HTR-8/SVneo (cell line): ENCODE data around the gene GPRC5D.

Source experiments
- DNase-seq: peaks from one replicate; pipeline ENCODE4 v3.0.0; 2011; ENCODE audit warnings: low spot score, mixed read lengths; ENCODE audit not compliant: insufficient read length
- FAIRE-seq: peaks from 2 replicates; lab custom pipeline; 2011; peaks lifted over from hg19 to GRCh38; lab: Jason Lieb, UNC

Gene GPRC5D

DNA sequence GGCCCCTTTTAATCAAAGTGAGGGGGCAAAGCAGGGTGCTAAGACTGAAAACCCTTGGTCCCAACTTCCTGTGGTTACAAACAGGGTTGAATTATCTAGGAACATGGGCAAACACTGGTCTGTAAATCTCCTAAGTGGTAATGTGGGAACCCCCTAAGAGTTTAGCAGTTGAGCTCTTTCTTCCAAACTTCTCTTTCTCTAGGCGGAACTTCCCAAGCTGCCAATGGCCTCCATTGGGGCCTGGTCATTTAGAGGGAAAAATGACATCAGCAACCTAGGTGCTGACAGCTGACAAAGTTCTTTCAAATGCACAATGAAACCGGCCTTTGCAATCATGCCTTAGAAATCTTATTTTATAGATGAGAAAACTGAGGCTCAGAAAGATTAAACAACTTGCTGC, 30.4 kb upstream of the GPRC5D start:
- DNase-seq (no peak), FAIRE-seq (no peak)

- DNase-seq: peak; percentile 59
- FAIRE-seq: no peak
Measured at GRCh38 chr12:12979731-12980259, 27.8 kb upstream of the GPRC5D start.

DNA sequence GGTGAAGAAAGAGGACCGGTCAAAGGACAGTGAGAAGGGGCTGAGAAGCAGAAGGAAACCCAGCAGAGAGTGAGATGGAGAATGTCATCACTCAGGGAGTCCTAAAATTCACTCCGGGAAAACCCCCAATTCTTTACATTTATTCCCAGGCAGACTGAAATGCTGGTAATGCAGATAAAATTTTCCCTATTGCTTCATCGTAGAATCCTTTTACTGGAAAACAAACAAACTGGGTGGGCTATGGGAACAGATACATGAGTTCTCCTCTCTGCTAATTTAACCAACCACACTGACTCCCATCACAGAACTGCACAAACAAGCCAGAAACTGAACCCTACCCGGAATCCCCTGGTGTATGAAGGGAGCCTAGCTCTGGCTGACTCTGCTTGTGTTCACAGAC, 27.2 kb upstream of the GPRC5D start:
- FAIRE-seq (no peak), DNase-seq (no peak)

DNA sequence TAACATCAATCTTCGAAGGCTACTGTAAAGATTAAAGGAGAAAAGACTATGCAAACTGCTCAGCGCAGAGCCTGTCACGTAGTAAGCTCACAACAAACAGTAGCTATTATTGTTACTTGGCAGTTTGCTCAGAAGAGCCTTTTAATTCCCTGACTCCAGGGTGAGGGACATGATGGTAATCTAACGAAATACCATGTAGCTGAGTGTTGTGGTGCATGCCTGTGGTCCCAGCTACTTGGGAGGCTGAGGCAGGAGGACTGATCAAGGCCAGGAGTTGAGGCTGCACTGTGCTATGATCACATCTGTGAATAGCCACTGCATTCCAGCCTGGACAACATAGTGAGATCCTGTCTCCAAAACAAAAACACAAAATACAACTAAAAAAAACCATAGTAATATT, 25.3 kb upstream of the GPRC5D start:
- DNase-seq (no peak), FAIRE-seq (no peak)

- DNase-seq (no peak), FAIRE-seq (no peak)
Measured at GRCh38 chr12:12976366-12976765, 24.4 kb upstream of the GPRC5D start.

DNA sequence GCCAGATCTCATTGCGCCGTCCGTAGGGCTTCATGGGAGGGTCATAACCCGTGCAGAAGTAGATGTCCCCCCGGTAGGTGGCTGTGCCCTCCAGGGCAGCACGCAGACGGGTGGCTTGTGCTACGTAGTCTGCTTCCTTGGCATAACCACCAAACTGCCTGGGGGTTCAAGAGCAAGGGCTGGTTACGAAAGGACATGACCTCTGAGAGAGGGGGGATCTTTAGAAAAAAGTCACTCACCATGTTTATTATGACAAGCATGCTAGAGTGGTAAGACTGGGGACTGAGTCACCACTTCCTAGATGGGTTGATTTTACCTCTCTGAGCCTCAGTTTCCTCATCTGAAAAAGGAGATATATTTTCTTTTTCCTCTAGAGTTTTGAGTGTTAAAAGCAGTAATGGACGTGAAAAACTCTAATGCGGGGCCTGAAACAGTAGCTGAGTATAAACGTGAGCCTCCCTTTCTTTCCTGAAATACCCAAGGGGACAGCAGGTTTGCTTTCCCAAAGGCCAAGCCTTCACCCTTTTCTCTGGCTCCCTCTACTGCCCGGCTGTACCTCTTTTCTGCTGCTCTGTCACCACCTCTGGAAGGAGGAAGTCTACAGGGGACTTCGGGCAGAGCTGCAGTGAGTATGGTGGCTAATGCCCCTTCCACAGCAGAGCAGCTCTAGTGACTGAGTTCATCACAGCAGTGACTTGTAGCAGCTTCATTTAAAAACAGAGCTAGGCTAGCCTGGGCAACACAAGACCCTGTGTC, 23.5 kb upstream of the GPRC5D start:
- FAIRE-seq: no peak

GRCh38 chr12:12974211-12974610, 22.2 kb upstream of the GPRC5D start:
- DNase-seq (no peak), FAIRE-seq (no peak)

More for the DNA sequence above, 23.5 kb upstream of the GPRC5D start:
- peak; percentile 37 for DNase-seq

GRCh38 chr12:12973019-12973418, 21.0 kb upstream of the GPRC5D start:
- FAIRE-seq: no peak
- DNase-seq: no peak

- FAIRE-seq (no peak), DNase-seq (no peak)
Measured at GRCh38 chr12:12965836-12966235, 13.9 kb upstream of the GPRC5D start.

DNA sequence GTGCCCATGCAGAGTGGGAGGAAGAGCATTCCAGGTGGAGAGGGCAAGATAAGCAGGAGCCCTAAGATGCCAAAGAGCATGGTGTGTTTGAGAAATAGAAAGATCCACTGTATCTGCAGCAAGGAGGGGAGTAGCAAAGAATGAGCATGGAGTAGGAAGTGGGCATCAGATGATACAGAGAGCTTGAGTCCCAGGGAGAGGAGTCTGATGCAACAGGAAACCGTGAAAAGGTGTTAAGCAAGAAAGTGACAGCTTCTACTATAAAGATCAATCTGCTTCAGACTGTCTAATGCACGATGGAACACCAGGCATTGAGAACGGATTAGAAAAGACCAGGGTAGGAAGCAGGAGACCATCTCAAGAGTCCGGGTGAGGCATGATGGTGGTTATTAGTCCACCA, 12.3 kb upstream of the GPRC5D start:
- FAIRE-seq: no peak
- no peak for DNase-seq

DNA sequence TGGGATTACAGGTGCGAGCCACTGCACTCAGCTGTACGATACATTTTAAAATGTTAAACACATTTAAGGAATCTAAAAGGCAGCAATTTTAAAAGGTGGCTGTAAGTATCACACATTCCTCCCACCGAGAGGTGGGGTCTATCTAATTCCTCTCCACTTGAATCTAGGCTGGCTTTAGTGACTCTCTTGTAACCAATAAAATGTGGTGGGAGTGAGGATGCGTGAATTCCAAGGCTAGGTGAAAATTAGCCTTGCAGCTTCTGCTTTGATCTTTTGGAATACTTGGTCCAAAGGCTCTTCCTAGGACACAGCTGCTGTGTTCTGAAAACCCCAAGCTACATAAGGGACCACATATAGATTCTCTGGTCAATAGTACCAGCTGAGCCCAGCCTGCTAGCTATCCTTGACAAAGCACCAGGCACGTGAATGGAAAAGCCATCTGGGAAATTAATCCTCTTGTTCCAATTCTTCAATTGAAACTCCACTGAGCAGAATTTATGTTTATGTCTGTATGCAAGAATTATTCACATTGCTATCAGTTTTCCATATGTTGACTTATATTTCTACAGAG, 8.8 kb upstream of the GPRC5D start:
- DNase-seq: no peak
- FAIRE-seq: no peak

DNA sequence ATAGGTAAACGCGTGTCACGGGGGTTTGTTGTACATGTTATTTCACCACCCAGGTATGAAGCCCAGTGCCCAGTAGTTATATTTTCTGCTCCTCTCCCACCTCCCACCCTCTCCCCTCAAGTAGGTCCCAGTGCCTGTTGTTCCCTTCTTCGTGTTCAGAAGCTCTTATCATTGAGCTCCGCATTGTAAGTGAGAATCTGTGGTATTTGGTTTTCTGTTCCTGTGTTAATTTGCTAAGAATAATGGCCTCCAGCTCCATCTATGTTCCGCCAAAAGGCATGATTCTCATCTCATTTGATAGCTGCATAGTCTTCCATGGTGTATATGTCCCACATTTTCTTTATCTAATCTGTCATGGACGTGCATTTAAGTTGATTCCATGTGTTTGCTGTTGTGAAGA, 6.9 kb upstream of the GPRC5D start:
- no peak for DNase-seq
- no peak for FAIRE-seq

DNA sequence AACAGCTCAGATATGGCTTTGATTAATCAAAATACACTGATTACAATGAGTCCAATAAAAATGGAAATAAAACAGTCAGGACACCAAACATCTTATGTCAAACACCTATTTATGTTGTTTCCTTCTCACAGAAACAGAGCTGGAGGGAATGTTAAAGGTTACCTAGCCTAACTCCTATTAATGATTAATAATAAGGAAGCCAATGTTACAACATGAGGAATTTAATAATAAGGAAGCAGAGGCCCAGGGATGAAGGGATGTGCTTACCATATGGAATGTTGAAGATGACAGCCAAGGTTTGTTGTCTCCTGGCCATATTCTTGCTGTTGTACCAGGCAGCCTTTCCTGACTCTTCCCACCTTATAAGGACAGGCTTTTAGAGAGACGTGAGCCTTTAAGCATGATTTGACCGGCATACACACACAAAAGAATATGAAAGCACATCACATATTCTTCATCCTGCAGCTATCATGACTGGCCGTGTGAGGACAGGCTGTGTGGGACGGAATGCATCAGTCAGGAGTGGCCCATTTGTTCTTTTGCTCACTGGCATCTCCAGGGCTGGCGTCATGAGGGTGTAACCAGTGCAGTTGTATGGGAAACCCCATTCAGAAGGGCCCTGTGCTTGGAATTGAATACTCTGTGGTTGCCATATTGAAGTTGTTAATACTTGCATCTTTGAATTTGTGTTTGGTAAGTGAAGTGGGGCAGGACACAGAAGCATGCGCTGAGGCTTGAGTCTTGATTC, 3.1 kb upstream of the GPRC5D start:
- DNase-seq: no peak
- FAIRE-seq: no peak

DNA sequence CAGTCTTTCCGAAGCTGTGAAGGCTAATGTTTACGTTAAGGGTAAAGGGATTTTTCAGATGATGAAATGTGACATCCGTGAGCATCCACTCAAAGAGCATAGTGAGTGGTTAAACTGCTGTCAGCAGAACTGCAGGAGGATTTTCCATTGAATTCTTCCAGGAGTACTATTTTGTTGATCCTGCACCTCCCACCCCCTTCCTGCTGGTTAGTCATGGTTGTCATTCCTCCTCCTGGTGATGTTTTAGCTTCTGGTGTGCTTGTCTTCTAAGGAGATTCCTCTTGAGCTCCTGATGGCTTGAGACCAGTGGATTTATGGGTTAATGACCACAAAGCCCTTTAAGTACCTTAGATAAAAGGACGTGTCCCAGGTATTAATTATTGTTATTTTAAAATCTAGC, 2.4 kb upstream of the GPRC5D start:
- no peak for FAIRE-seq

DNA sequence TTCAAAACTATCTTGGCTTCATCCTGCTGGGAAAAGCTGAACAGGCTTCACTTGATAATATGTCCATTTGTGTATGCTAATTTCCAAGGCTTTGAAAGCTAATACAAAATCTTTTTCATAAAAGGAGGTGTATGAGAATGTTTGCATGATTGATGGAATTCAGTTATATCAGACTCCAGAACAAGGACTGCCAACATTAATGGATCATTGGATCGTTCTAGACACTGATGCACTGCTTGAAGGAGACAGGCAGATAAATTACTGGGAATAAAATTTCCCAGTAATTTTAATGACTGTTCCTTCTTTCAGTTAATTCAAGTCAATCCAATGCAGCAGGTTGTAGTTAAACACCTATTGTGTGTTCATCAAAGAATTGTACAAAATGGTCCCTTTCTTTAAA, 466 bp downstream of the GPRC5D start:
- FAIRE-seq (no peak), DNase-seq (no peak)

More for the DNA sequence above, 2.4 kb upstream of the GPRC5D start:
- no peak for DNase-seq

DNA sequence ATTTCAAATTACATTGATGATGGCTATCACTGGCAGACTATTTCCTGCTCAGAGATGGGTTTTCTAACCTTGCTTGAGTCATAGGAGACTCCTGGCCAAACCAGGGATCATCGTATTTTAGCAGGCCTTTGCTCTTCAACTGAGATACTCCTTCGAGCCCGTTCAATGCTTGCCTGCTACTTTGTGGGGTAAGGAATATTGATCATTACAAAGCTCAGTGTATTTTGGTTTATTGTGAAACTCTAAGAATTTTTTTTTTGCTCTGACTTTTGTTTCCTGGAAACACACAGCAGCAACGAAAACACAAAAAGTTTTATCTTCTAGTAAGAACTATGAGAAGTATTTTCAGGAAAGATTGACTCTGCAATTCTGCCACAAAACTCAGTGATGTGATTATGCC, 4.1 kb downstream of the GPRC5D start:
- DNase-seq (no peak), FAIRE-seq (no peak)

DNA sequence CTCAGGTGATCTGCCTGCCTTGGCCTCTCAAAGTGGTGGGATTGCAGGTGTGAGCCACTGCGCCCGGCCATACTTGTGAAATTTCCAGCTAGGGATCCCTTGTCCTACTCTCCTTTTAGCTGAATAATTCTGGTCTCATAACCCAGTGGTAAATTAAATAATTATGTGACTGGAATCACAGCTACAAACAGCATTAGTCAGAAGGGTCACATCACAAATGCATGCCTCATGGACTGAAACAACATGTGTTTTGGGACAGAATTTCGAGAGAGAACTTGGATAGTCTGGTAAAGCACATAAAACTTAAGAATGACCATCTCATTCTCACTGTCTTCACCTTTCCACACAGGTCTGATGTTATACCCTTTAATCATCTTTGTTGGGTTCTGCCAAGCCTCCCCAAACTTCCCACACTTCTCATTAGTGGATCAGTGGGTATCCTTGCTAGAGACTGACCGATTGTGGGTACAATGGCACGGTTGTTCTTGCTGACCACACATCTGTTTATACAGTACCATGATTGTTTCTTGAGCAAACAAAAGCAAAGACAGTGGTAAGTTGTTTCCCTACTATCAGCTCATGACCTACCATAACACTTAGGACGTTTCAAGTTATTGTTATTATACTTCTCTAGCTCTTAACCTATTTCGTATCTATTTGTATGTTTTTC, 5.1 kb downstream of the GPRC5D start:
- no peak for FAIRE-seq
- DNase-seq: no peak

- DNase-seq (no peak), FAIRE-seq (no peak)
Measured at GRCh38 chr12:12945591-12945990, 6.4 kb downstream of the GPRC5D start.

DNA sequence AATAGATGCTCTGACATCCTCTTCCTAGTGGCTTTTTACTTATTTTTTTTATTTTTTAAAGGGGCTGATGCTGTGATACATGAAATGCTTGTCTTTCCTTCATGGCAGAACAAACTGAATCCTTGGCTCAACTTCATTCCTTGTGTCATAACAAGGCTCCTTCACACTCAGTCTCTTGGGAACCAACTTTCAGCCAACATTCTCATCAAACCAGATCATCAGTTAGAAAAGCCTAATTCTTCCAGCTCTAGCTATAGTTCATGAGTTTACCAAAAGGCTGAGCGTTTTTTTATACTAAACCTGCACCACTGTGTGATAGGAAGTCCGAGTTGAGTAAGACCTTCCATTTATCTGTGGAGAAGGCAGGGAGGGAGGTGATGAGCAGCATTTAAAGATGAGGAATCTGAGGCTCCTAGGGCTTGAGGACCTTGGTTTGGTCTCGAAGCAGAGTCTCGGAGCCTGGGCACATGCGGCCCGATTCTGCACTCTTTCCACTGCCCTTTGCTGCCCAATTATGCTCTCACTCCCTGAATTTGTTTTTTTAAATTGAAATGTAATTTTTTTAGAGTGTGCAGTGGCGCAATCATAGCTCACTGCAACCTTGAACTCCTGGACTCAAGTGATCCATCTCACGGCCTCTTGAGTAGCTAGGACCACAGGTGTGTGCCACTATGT, 8.2 kb downstream of the GPRC5D start:
- DNase-seq (no peak), FAIRE-seq (no peak)
